Activated CD4-positive, alpha-beta T cell treated with anti-CD3 and anti-CD28 coated beads for 36 hours (primary cell): ENCODE measurements around the gene SLC24A3. TPM values are rescaled to one million over a fixed set of nuclear protein-coding genes. Genes with fewer than 3 reads are reported as not detected.

Experiments used
- ATAC-seq: fragments of 200-7000 bp; cut with Tn5 transposase; one replicate; pipeline ENCODE4 v1.10.0; 2021; ENCODE audit warnings: mild to moderate bottlenecking, moderate library complexity
- CTCF ChIA-PET: fragments of 350-600 bp; sonication (Branson Sonifier 250); formaldehyde crosslinking; loops from one replicate; lab custom pipeline; 2021; ENCODE audit warnings: antibody characterized with exemption; lab: Charles Lee
- POLR2A ChIA-PET: fragments of 350-600 bp; sonication (Branson Sonifier 250); formaldehyde crosslinking; loops from one replicate; lab custom pipeline; 2021; ENCODE audit warnings: antibody characterized with exemption, inconsistent platforms; lab: Charles Lee
- DNase-seq: peaks from one replicate; pipeline ENCODE4 v3.0.0-alpha.2; 2020
- H3K27ac Mint-ChIP-seq: one replicate; pipeline ENCODE4 v1.8.0; 2021; ENCODE audit warnings: mixed read lengths
- H3K27me3 Mint-ChIP-seq: one replicate; pipeline ENCODE4 v1.8.0; 2021; ENCODE audit warnings: mixed read lengths
- H3K36me3 Mint-ChIP-seq: one replicate; pipeline ENCODE4 v1.8.0; 2021; ENCODE audit warnings: low read depth, mixed read lengths
- H3K4me1 Mint-ChIP-seq: one replicate; pipeline ENCODE4 v1.8.0; 2021; ENCODE audit warnings: mixed read lengths
- H3K4me3 Mint-ChIP-seq: one replicate; pipeline ENCODE4 v1.8.0; 2021; ENCODE audit warnings: mild to moderate bottlenecking, moderate library complexity, mixed read lengths
- H3K9me3 Mint-ChIP-seq: one replicate; pipeline ENCODE4 v1.8.0; 2021; ENCODE audit warnings: low read depth, mixed read lengths
- intact Hi-C, 2 experiments: fragments of 100-400 bp; cut with DNase I in 1 of 2; cut with micrococcal nuclease in 1 of 2; formaldehyde crosslinking; loops; one replicate each; pipeline versions ENCODE4 v1.14.2 to v1.15.1; 2022 to 2024; cut with DNase I, micrococcal nuclease
- total RNA-seq, 2 experiments: library from RNA; stranded (reverse); gene quantifications; one replicate each; pipeline ENCODE4 v1.2.3, GENCODE V29; 2021

The SLC24A3 gene
- total RNA-seq, 2 experiments from 2014 or later = not detected

DNA sequence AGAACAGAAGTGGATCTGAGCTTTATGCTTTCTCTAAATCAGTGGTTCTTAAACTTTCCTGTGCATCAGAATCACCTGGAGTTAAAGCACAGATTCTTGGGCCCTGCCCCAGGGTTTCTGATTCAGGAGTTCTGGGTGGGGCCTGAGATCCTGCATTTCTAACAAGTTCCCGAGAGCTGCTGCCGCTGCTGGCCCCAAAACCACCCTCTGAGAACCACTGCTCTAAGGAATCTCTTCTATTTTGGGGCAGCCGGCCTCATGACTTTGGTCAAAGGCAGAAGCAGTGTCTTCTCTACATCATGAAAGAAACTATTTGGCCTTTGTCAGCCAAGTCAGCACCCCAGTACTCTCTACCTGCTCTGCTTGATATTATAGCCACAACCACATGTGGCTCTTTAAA is 503.5 kb downstream of the SLC24A3 start:
- DNase-seq (no peak), ATAC-seq (no peak)
- ChIA-PET POLR2A (no interaction called here), CTCF (no interaction called here)
- Mint-ChIP-seq H3K4me3 (no peak overlapping the region), H3K4me1 (no peaks in the 10 kb centered on the region), H3K36me3 (no peaks in the 10 kb centered on the region), H3K27ac (no peak overlapping the region), H3K27me3 (peaks cover 8% of the 10 kb centered on the region), H3K9me3 (peaks cover 2% of the 10 kb centered on the region)
- intact Hi-C loops = no loop called here

DNA sequence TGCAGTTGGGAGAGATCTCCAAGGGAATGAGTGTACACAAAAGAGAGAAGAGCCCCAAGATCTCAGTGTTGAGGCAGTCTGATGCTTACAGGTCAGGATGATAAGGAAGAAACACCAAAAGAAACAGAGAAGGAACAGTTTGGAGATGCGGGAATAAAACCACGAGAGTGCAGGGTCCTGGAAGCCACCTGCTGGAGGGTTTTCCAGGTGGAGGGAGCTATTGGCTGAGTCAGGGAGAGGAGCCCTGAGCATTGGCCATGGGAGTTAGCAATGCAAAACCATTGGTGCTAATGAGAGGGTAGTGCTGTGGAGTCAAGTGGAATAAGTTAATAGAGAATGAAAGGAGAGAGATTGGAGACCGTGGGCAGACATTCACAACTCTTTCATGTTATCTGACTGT is 506.4 kb downstream of the SLC24A3 start:
- H3K27me3 Mint-ChIP-seq = peaks cover 4% of the 10 kb centered on the region

DNA sequence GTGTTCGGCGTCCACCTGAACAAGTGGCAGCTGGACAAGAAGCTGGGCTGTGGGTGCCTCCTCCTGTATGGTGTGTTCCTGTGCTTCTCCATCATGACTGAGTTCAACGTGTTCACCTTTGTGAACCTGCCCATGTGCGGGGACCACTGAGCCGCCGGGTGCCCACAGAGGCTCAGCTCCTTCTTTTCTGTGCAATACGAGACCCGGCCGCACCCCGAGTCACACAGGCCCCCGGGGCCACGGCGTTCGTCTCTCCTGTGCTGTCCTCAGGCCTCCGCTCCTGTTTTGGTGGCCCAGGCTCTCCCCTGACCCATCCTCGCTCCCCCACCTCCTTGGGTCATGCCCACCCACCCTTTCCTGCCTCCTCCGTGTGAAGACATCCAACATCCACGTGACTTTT is 508.5 kb downstream of the SLC24A3 start:
- H3K27me3 Mint-ChIP-seq = peaks cover 4% of the 10 kb centered on the region

More for the DNA sequence above, 506.4 kb downstream of the SLC24A3 start:
- CTCF ChIA-PET = no interaction called here
- Mint-ChIP-seq H3K4me1 (no peaks in the 10 kb centered on the region), H3K36me3 (no peaks in the 10 kb centered on the region), H3K4me3 (no peak overlapping the region), H3K9me3 (peaks cover 2% of the 10 kb centered on the region), H3K27ac (no peak overlapping the region)
- intact Hi-C loops = no loop called here
- POLR2A ChIA-PET = no interaction called here
- ATAC-seq (no peak), DNase-seq (no peak)

GRCh38 chr20:19723051-19723450 is 510.6 kb downstream of the SLC24A3 start:
- Mint-ChIP-seq H3K27me3 (peaks cover 4% of the 10 kb centered on the region), H3K36me3 (no peaks in the 10 kb centered on the region), H3K9me3 (no peaks in the 10 kb centered on the region), H3K4me1 (no peaks in the 10 kb centered on the region), H3K4me3 (no peak overlapping the region), H3K27ac (no peak overlapping the region)
- ATAC-seq (no peak), DNase-seq (no peak)
- intact Hi-C loops = no loop called here
- CTCF ChIA-PET = no interaction called here
- POLR2A ChIA-PET = no interaction called here

More for the DNA sequence above, 508.5 kb downstream of the SLC24A3 start:
- Mint-ChIP-seq H3K27ac (no peak overlapping the region), H3K4me1 (no peaks in the 10 kb centered on the region), H3K9me3 (peaks cover 2% of the 10 kb centered on the region), H3K36me3 (no peaks in the 10 kb centered on the region), H3K4me3 (no peak overlapping the region)
- DNase-seq (no peak), ATAC-seq (no peak)
- CTCF ChIA-PET = no interaction called here
- POLR2A ChIA-PET = no interaction called here
- intact Hi-C loops = no loop called here

DNA sequence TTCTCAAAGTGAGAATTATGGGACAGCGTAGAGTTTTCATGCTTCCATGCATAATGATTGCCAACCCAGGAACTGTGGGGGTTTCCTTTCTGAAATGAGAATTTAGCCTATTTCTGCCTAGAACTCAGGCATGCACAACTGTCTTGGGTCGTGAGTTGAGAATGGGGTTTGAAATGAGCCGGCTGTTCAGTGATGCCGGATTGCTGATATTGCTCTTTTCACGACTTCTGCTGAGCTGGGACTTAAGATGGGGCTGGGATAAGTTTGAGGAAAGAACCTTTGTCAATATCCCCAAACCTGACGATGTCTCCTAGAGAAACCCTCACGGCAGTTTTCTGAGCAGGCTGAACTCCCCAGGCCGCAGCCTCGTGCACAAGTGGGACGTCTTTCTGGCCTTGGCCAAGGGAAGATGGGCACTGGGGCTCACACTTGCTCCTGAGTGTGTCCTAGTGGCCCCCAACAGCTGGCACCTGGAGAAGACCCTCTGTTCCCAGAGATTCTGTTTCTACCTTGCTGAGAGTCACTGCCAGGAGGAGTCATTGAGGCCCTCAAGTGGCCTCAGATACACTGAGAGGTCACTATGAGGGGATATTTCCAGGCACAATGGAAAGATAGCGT is 511.5 kb downstream of the SLC24A3 start:
- ChIA-PET CTCF (no interaction called here), POLR2A (no interaction called here)
- H3K27ac Mint-ChIP-seq = no peak overlapping the region
- H3K27me3 Mint-ChIP-seq = peaks cover 4% of the 10 kb centered on the region
- no peak overlapping the region for H3K4me3 Mint-ChIP-seq
- no peaks in the 10 kb centered on the region for H3K9me3 Mint-ChIP-seq
- H3K4me1 Mint-ChIP-seq = no peaks in the 10 kb centered on the region
- no peaks in the 10 kb centered on the region for H3K36me3 Mint-ChIP-seq
- no peak for DNase-seq
- no peak for ATAC-seq
- intact Hi-C loops = no loop called here

DNA sequence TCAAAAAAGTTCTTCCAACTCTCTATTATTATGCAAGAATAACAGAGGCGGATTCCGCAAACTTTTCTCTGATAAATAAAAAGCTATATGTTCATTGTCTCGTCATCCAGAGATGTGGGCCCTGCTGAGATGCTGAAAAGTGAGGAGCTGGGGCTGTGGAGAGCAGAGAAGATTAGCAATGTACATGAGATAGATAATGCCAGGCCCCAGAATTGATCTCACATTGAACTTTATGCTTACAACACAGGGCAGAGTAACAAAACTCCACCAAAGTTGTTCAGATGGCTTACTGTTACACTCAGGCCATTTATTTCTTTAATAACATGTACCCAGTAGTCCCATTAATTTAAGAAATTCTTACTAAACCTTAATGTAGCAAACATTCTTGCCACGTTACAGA is 512.9 kb downstream of the SLC24A3 start:
- POLR2A ChIA-PET = no interaction called here
- Mint-ChIP-seq H3K4me3 (no peak overlapping the region), H3K27me3 (no peaks in the 10 kb centered on the region), H3K4me1 (no peaks in the 10 kb centered on the region), H3K36me3 (no peaks in the 10 kb centered on the region), H3K9me3 (no peaks in the 10 kb centered on the region), H3K27ac (no peak overlapping the region)
- DNase-seq (no peak), ATAC-seq (no peak)
- intact Hi-C loops = no loop called here
- CTCF ChIA-PET = no interaction called here

DNA sequence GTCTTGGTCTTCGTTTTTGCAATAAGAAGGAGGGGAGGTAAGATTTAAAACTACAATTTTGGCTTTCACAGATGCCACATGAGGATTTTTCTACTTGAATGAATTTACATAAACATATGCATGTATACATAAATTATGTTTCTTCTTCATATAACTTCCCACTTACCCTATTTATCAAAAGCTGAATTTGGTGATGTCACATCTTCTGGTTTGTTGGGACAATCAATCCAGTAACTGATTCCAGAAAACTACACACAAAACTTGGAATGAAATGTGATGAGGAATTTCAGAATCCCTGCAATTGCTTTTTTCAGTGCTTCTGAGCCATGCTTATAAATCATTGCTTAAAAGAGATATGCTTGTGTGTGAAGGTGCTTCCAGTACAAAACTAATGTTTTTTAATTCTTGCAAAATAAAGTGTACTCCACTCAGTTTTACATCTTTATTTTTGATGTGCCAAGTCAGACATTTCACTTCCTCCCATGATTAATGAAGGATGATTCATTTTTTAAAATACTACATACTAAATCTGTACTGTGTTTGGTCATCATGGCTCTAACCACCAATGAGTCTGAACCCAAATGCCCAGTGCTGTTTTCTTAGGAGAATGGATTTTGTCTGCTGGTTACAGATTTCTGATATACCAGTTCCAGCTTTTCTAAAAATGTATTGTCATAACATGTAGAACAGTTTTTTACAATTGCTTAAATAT is 513.5 kb downstream of the SLC24A3 start:
- no peak for ATAC-seq
- H3K27ac Mint-ChIP-seq = no peak overlapping the region
- H3K9me3 Mint-ChIP-seq = no peaks in the 10 kb centered on the region
- H3K36me3 Mint-ChIP-seq = no peaks in the 10 kb centered on the region
- no peaks in the 10 kb centered on the region for H3K27me3 Mint-ChIP-seq
- CTCF ChIA-PET = no interaction called here
- POLR2A ChIA-PET = no interaction called here
- no peak for DNase-seq
- H3K4me1 Mint-ChIP-seq = no peaks in the 10 kb centered on the region
- intact Hi-C loops = no loop called here
- no peak overlapping the region for H3K4me3 Mint-ChIP-seq

DNA sequence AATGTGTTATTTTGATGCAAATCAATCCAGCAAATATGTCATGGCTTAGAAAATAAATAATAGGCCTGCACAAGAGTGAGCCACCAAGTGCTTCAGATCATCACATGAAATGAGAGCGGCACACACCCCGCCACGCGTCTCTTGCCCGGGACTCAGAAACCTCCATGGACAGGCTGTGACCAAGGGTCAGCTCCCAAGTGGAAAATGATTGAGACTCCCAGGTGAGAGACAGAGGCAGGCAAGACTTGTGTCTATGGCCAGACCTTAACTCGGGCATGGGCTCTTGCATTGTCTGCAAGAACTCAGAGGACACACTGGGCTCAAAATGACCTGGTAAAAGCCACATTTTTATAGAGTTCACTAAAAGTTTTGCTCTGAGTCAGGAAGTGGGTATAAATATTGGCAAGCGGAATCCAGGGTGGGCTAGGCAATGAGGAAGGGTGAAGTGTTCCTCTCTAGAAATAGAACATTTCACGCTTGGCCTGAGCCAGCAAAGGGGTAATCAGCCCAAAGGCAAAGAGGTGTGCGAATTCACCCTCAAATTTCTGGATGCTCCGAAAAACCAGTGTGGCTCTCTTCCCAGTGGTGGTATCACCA is 514.9 kb downstream of the SLC24A3 start:
- Mint-ChIP-seq H3K36me3 (no peaks in the 10 kb centered on the region), H3K27me3 (no peaks in the 10 kb centered on the region), H3K4me1 (no peaks in the 10 kb centered on the region), H3K9me3 (no peaks in the 10 kb centered on the region), H3K4me3 (no peak overlapping the region), H3K27ac (no peak overlapping the region)
- ChIA-PET CTCF (no interaction called here), POLR2A (no interaction called here)
- intact Hi-C loops = no loop called here
- DNase-seq (no peak), ATAC-seq (no peak)

- Mint-ChIP-seq H3K9me3 (no peaks in the 10 kb centered on the region), H3K36me3 (no peaks in the 10 kb centered on the region)
Observed at GRCh38 chr20:19729672-19730071, 517.2 kb downstream of the SLC24A3 start.

DNA sequence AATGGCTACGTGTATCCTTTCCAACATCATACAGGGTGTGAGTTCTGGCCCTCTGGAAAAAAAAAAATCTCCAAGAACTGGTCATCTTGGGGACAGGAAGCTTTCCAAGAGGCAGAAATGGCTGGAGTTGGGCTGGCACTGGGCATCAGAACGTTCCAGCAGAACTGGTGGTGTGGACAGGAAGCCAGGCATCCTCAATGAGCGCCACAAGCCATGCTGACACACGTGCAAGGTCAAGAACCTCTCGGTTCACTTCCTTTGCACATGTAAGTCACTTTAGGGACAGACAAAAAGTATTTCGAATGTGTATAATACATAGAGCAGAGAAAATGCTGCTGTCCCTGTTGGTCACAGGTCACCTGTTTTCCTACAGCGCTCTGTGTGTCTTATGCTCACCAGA is 518.3 kb downstream of the SLC24A3 start:
- DNase-seq = no peak
- H3K27me3 Mint-ChIP-seq = peaks cover 1% of the 10 kb centered on the region
- no peak for ATAC-seq
- H3K27ac Mint-ChIP-seq = no peak overlapping the region
- peaks cover 6% of the 10 kb centered on the region for H3K4me1 Mint-ChIP-seq
- no peaks in the 10 kb centered on the region for H3K36me3 Mint-ChIP-seq
- intact Hi-C loops = no loop called here
- H3K9me3 Mint-ChIP-seq = no peaks in the 10 kb centered on the region
- no peak overlapping the region for H3K4me3 Mint-ChIP-seq
- POLR2A ChIA-PET = no interaction called here
- CTCF ChIA-PET = no interaction called here

More at GRCh38 chr20:19729672-19730071, 517.2 kb downstream of the SLC24A3 start:
- Mint-ChIP-seq H3K27ac (no peak overlapping the region), H3K4me3 (no peak overlapping the region), H3K27me3 (no peaks in the 10 kb centered on the region), H3K4me1 (no peaks in the 10 kb centered on the region)
- ChIA-PET CTCF (interaction anchor here (0.7 kb wide), 1 partner anchor 1746 kb away, joined by 4 read pairs; no protein-coding TSS in a partner anchor), POLR2A (no interaction called here)
- DNase-seq (peak; percentile 13), ATAC-seq (peak; percentile 33)
- intact Hi-C loops = no loop called here

DNA sequence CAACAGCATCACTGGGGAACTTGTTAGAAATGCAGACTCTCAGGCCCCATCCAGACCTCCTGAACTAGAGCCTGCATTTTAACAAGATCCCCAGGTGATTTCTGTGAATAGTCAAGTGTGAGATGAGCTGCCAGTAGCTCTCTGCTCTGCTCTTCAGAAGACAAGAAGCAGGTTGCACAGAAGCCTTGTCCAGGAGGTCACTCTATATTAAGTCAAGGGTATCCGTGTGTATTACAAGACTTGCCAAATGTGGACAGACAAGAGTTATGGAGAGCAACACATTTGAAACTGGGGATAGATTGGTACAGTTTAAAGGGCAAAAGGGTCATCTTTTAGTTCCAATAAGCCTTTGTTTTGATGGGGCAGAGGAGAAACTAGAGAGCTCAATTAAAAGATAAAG is 522.4 kb downstream of the SLC24A3 start:
- Mint-ChIP-seq H3K36me3 (no peaks in the 10 kb centered on the region), H3K27ac (no peak overlapping the region), H3K4me3 (no peak overlapping the region), H3K9me3 (no peaks in the 10 kb centered on the region), H3K27me3 (peaks cover 7% of the 10 kb centered on the region), H3K4me1 (peaks cover 17% of the 10 kb centered on the region)
- DNase-seq = no peak
- CTCF ChIA-PET = interaction anchor here (0.7 kb wide), 1 partner anchor 1992 kb away, joined by 3 read pairs; no protein-coding TSS in a partner anchor
- no peak for ATAC-seq
- POLR2A ChIA-PET = no interaction called here
- intact Hi-C loops = loop anchor here in 1 of 2 experiments (1.0 to 5.0 kb wide), 2 partner anchors 92 to 210 kb away; no protein-coding TSS in a partner anchor
